Activated CD4-positive, CD25-positive, alpha-beta regulatory T cell treated with anti-CD3 and anti-CD28 coated beads, Interleukin-2, amount 50 U/mL, for 24 hours (primary cell): ENCODE data around the gene DTX2.
"Not testable (repeated sequence)": the region's sequence is repeated elsewhere in the genome, so short reads cannot be mapped to it uniquely, and the experiment has no call there.

Source experiments
- ATAC-seq, 2 donors: fragments of 150-1000 bp; cut with Tn5 transposase; one replicate each; pipeline ENCODE4 v1.10.0; 2021; ENCODE audit warnings: mild to moderate bottlenecking in 1 of 2, moderate library complexity in 1 of 2

Gene DTX2

DNA sequence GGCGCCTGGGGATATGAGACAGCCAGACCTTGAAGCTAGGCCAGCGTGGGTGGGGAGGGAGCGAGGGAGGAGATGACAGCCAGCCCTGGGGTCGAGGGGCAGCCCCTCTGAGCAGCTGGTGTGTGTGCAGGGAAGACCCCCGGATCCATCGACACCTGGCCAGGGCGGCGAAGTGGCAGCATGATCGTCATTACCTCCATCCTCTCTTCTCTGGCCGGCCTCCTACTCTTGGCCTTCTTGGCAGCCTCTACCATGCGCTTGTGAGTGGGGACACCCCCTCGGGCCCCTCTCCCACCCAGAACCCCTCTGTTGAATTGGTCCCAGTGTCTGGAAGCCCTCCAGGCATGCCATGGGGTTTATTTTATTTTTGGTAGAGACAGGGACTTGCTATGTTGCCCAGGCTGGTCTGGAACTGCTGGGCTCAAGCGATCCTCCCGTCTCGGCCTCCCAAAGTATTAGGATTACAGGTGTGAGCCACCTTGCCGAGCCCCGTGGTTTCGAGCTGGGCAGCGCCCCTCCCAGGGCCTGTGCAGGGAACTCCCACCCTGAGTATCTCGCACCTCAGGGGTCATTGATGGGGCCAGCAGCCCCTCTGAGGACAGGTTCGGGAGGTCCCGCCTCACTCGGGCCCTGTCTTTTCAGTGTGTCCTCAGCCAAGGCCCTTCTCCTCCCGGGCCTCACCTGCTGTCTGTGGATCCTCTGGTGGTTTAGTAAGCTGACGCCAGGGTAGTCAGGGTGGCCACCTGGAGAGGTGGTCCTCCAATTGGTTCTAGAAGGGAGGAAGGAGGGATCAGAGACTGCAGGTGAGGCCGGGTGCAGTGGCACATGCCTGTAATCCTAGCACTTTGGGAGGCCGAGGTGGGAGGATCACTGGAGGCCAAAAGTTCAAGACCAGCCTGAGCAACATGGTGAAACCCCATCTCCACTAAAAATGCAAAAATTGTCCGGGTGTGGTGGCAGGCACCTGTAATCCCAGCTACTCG, 52.6 kb downstream of the DTX2 start:
- ATAC-seq: no peak

DNA sequence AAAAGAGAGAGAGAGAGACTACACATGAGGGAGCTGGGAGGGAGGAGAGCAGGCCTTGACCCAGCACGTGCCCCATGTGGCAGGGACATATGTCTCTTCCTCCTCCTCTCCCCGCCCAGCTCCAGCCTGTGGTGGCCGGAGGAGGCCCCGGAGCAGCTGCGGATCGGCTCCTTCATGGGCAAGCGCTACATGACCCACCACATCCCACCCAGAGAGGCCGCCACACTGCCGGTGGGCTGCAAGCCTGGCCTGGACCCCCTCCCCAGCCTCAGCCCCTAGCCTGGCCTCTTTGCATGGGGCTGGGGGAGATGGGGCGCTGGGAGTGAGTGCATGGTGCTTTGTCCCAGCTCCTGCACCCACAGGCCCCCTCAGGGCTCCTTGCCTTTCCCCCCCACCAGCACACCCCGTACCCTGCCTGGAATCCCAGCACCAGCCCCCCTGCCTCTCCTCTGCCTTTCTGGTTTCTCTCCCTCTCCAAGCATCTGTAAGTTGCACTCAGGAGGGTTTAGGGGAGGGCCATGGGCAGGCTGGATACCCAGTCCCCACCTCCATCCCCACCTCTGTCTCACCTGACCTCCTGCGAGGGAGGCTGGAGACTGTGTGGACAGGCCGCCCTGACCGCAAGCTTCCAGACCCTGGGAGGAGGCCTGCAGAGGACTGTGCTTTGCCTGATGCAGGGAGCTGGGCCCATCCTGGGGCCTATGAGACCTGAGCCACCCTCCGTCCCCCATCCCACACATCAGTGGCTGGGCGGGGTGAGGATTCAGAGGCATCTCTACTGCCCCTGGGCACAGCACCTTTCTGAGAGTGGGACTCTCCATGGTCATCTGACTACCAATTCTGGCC, 53.6 kb downstream of the DTX2 start:
- ATAC-seq: no peak

DNA sequence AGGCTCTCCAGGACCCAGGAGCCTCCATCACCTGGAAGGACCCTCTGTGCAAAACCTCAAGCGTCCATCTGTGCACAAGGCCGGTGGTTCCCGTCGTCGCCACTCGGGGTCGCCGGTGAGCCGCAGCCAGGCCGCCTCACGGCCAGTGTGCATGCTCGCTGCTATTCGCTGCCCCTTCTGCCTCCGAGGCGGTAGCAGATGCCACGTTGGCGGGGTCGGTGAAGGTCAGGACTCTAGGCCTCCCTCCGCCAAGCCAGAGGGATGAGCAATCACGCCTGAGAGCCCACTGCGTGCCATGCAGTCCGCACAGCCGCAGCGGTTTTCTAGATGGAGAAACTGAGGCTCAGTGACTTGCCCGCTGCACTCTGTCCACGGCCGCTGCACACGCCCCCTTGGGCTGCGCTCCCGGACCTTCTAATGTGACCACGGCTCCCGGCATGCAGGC, 54.5 kb downstream of the DTX2 start:
- ATAC-seq: peak in 1 of 2 donors; percentile 62

DNA sequence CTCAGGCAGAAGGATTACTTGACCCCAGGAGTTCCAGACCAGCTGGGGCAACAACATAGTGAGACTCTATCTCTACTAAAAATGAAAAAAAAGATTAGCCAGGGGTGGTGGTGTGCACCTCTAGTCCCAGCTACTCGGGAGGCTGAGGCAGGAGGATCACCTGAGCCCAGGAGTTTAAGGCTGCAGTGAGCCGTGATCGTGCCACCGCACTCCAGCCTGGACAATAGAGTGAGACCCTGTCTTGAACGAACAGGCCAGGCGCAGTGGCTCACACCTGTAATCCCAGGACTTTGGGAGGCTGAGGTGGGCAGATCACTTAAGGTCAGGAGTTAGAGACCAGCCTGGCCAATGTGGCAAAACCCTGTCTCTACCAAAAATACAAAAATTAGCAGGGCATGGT, 55.4 kb downstream of the DTX2 start:
- ATAC-seq: not testable (repeated sequence)

DNA sequence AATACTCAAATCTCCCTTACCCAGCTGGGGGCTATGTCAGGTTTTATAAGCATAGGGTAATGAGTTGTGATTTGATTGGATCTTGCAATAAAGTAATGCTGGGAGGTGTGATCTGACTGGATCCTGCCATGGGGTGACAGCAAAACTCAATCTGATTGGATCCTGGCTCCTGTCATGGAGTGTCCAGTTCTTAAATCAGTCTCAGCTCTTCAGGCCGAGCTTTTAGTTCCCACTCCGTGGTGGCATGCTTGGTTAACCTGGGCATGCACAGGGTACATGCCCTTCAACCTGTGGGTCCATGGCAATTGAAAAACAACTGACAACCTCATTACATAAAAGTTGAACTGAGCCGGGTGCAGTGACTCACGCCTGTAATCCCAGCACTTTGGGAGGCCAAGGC, 64.7 kb downstream of the DTX2 start:
- ATAC-seq: not testable (repeated sequence)

DNA sequence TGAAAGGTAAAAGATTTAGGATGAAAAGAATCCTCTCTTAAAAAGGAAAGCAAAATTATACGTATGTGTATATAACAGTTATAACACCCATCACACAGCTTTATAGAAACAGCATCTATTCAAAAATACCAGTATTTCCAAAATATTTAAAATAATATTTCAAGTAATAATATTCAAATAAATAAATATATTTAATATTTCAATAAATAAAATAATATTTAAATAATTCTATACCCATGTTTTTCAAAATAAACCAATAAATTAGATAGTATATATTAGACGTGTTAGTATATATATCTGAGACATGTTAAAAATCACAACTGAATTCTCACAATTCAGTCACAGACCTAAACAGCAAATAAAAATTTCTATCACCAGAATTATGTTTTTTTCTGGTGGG, 70.1 kb downstream of the DTX2 start:
- ATAC-seq: not testable (repeated sequence)

DNA sequence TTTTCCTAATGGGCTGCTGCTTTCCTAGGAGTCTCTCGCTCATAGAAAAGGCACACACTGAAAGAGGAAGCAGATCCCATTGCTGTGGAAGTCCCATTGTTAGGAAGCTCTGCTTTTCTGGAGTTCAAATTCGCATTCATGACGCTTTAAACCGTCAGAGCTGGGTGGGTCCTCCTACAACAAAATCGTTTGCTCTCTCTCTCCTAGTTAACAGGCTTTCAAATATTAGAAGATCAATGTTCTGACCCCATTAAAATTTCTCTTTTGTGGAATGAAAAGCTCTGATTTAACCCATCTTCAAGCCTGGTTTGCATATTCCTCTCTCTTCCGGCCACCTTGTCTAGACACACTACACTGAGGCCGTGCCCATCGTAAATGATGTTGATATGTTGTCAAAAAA, 81.7 kb downstream of the DTX2 start, which contains the start of gene SPDYE16:
Gene SPDYE16 (minus strand): TSS at position 101 of the 400 bp plus-strand sequence. CDS start 1,838 bp downstream, outside the sequence.
- not testable (repeated sequence) for ATAC-seq

DNA sequence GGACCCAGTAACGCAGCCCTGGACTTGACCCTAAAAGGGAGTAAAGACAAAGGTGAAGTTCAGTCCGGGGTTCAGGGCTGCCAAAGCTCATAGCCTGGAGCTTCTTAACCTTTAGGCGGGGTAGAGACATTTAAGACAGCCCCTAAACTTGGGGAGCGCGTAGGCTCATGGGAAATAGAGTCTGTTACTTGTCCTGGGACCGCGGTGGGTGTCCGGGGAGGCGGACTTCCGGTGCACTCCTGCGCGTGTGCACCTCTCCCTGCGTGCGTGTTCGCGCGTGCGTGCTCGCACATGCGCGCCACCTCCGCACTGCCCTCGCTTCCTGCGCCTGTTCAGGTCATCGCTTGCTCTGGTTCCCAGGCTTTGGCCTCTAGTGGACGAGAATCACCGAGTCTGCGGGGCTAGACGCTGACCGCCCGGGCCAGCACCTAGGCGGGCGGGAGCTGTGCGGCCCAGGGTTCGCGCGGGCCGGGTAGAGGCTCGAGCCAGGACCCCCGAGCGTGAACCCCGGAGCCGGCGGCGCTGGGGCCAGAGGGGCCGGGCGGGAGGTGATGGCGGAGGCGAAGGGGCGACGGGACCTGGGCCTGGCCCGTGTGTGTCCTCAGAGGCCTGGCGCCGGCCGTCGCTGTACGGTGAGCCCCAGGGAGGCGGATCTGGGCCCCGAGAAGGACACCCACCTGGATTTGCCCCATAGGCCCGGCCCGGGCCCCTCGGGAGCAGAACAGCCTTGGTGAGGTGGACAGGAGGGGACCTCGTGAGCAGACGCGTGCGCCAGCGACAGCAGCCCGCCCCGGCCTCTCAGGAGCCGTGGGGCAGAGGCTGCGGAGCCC, 87.7 kb downstream of the DTX2 start:
- ATAC-seq: peak; percentile 99 to 100

DNA sequence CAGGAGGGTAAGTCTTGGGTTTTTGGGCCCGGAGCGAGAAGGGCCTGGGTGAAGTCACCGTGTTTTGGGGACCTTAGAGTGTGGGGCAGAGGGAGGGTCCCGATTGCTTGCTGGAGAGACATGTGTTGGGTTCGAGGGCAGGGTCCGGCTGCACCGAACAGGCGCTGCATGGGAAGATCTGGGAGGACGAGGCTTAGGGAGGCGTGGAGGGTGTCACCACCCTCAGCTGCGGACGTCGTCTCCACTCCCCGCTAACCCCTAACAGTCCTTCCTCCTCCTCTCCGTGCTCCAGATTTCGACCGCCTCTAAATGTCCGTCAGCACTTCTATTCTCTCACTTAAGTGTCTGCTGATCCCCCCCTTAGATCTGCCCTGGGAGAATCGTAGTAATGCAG, 88.3 kb downstream of the DTX2 start:
- not testable (repeated sequence) for ATAC-seq

DNA sequence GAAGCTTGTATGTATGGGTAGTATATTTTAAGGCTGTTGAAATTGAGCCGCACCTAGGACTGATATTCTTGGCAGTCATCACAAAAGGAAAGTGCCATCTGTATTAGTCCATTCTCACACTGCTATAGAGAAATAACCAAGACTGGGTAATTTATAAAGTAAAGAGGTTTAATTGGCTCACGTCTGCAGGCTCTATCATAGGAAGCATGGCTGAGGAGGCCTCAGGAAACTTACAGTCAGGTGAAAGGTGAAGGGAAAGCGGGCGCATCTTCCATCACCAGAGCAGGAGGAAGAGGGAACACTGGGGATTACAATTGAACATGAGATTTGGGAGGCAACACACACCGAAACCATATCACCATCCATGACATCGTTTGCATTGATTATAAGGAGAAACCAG, 90.5 kb downstream of the DTX2 start:
- not testable (repeated sequence) for ATAC-seq
